HG03520 (cell line): Measurements from ENCODE around the gene USP2.

Experiments
- ATAC-seq: cut with Tn5 transposase; IDR thresholded peaks from one replicate; pipeline ENCODE4 v1.9.1; 2021; ENCODE audit warnings: mild to moderate bottlenecking, moderate library complexity; ENCODE audit not compliant: unreplicated experiment

USP2 gene

DNA sequence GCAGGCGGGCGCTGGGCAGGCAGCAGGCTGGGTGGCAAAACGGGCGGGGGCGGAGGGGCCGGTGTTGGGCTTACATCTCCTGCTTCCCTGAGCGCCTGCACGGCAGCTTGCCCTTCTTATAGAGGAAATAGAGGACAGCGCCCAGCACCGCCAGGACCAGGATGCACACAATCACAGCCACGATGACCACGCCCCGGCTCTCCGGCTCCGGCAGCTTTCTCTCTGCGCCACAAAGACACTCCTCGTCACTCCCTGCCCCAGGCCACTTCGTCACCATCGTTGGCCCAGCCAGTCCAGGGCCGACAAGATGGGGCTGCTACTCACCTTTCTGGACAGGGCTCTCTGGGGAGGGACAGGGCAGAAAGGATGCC lies 70.8 kb downstream of the USP2 start:
- no peak for ATAC-seq

DNA sequence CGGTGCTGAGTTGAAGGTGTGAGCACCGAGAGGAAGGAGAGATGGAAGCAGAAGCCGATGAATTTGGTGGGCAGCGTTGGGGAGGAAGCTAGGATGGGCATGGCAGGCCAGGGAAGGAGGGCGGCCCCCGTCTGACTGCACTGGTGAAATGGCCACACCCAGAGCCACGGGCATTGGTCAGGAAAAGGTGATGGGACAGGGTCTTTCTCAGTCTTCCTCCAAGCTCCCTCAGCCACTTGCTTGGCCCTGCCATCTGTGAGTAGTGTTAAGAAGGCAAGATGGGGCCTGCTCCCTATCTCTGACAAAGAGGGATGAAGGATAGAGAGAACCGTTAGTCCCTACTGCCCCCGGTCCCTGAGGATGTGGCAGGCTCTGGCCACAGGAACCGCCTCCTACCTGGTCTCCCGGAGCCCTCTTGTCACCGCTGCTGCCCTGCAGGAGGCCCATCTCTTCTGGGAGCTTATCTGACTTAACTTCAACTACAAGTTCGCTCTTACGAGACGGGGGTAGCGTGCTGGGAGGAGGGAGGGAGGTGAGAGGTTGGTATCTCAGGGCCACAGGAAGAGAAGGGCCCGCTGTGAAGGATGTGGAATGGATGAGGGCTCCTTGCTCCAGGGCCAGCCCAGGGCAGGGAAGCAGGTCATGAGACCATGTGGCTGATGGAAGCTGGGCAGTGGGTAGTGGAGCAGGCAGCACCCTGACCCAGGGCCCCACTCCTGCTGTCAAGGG lies 71.4 kb downstream of the USP2 start:
- no peak for ATAC-seq

DNA sequence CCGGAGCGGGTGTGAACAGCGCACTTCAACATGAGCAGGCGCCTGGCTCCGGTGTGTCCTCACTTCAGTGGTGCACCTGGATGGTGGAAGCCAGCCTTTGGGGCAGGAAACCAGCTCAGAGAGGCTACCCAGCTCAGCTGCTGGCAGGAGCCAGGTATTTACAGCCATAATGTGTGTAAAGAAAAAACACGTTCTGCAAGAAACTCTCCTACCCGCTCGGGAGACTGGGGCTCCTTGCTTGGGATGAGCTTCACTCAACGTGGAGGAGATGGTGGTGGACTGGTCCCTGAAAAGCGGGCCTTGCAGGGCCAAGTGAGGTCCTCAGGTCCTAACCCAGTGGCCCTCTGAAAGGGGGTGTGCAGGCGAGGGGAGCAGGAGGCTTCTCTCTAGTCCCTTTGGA lies 72.1 kb downstream of the USP2 start:
- no peak for ATAC-seq

DNA sequence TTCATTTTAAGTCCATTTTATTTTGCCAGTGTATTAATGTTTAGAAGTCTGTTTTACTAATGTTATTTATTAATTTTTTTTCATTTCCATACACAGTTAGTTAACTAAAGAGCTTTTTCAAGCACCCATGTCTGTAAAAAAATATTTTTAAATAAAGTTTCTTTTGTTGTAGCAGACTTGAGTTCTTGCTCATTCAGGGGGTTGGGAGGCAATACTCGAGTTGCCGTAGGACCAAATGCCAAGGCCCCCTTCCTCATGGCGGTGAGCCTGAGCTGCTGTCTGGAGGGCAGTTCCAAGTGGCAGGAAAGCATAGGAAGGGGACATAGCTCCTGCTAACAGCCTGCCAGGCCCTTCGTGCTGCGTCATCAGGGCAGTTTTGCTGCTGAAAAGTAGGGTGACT lies 73.5 kb downstream of the USP2 start:
- no peak for ATAC-seq

DNA sequence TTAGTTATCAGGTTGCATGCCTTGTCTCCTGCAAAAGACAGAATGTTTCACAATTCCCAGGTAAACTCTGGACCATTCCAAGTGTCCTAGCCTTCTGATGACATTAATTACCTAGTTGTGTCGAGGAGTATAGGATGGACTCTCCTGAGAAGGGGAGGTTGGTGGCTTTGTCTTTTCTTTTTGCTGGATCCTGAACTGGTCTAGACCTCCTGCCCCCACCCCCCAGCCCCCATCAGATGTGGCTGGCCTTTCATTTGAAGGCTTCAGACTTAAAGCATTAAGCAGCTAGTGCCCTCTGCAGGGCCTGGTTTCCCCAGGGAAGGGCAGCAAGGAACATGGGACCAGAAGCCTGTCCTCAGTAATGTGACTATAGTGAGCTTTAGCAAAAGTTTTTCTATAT lies 74.3 kb downstream of the USP2 start:
- no peak for ATAC-seq

DNA sequence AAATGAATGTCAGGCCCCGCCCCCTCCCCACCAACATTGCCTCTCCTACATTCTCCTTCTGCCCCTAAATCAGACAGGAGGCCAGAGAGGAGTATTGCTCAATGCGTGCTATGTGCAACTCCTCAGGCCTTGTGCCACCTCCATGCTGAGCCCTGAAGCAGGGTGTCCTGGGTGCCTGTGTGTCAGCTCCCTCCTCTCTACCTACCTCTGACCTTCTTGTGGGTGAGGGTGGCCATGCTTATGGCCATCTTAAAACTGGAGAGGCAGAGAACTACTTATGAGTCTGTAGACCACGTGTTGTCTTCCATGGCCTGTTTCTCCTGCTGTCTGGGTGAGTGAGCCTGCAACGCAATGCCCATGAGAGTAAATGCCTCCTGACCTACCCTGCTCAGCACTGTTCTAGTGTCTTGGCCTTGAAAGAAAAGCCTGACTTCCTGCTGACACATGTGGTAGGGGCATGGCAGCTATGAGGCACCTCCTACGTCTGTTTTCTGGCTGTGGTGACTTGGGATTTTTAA lies 75.1 kb downstream of the USP2 start:
- no peak for ATAC-seq

DNA sequence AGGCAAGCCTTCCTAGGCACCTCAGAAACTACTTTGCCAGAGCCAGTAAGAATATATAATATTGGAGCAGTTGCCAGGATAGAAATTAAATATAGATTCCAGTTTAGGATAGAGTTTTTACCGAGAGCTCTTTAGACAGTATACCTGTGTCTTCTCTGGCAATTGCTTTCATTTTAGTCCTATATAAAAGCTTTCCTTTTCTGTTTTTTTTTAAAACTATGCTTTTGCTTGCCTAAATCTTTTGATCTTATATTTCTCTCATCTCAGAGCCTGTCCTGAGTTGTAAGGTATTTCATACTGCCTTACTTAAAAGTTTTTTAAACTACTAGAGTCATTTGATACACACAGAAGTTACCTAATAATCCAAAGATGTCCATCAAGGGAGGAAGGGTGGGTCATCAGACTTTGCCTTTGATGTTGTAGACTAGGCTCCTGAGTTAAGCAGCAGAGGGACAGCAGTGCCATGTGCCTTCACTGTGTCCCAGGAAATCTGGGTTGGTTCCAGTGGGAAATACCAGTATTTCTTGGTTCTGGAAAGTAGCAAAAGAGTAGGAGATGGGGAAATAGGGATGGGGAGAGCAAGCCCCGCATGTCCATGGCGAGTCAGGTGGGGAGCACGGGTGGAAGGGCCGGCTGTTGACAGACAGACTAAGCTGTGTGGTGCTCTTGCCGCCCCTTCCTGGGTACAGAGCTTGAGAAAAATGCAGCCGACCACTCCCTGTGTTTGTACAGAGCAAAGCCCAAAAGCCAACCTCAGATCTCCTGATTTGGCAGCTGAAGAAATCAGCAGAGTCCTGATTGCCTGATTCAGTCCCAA lies 75.7 kb downstream of the USP2 start:
- no peak for ATAC-seq
